MM.1S (cell line): ENCODE measurements around the gene LGSN.

Experiments
- EZH2 ChIP-seq: fragments of 300-600 bp; sonication (generic); optimal IDR thresholded peaks from 2 replicates; pipeline ENCODE3; 2017; ENCODE audit warnings: low read depth, mild to moderate bottlenecking, antibody characterized with exemption, low read length, mixed read lengths
- TF ChIP-seq, protein P1 (sequence below): fragments of 300-600 bp; sonication (generic); IDR thresholded peaks from 2 replicates; pipeline ENCODE4 v1.5.1; 2016; ENCODE audit warnings: antibody characterized with exemption, low read length, mixed read lengths

DNA sequence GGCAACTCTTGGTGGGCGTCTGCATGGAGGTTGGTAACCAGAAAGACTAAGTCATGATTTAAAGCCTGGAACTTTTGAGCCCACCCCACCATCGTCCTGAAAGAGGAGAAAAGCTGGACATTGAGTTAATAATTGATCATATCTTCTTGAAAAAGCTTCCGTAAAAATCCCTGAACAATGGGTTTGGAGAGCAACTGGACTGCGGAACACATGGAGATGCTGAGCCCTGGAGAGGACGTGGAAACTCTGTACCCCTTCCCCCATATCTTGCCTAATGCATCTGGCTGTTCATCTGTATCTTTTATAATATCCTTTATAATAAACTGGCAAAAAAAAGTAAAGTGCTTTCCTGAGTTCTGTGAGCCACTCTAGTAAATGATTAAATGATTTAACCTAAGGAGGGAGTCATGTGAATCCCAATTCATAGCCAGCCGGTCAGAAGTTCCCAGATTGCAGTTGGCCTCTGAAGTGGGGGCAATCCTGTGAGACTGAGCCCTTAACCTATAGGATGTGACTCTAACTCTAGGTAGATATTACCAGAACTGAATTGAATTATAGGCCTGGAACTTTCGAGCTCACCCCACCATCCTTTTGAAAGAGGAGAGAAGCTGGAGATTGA, 26.5 kb upstream of the LGSN start:
- TF ChIP-seq EZH2: no peak
- TF ChIP-seq, protein P1, sequence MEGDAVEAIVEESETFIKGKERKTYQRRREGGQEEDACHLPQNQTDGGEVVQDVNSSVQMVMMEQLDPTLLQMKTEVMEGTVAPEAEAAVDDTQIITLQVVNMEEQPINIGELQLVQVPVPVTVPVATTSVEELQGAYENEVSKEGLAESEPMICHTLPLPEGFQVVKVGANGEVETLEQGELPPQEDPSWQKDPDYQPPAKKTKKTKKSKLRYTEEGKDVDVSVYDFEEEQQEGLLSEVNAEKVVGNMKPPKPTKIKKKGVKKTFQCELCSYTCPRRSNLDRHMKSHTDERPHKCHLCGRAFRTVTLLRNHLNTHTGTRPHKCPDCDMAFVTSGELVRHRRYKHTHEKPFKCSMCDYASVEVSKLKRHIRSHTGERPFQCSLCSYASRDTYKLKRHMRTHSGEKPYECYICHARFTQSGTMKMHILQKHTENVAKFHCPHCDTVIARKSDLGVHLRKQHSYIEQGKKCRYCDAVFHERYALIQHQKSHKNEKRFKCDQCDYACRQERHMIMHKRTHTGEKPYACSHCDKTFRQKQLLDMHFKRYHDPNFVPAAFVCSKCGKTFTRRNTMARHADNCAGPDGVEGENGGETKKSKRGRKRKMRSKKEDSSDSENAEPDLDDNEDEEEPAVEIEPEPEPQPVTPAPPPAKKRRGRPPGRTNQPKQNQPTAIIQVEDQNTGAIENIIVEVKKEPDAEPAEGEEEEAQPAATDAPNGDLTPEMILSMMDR: no peak
